HG02759 (cell line): ENCODE data around the gene OSTM1.

Source experiments
- ATAC-seq: cut with Tn5 transposase; IDR thresholded peaks from one replicate; pipeline ENCODE4 v1.9.1; 2021; ENCODE audit warnings: mild to moderate bottlenecking, moderate library complexity; ENCODE audit not compliant: unreplicated experiment

OSTM1 gene, protein sequence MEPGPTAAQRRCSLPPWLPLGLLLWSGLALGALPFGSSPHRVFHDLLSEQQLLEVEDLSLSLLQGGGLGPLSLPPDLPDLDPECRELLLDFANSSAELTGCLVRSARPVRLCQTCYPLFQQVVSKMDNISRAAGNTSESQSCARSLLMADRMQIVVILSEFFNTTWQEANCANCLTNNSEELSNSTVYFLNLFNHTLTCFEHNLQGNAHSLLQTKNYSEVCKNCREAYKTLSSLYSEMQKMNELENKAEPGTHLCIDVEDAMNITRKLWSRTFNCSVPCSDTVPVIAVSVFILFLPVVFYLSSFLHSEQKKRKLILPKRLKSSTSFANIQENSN

DNA sequence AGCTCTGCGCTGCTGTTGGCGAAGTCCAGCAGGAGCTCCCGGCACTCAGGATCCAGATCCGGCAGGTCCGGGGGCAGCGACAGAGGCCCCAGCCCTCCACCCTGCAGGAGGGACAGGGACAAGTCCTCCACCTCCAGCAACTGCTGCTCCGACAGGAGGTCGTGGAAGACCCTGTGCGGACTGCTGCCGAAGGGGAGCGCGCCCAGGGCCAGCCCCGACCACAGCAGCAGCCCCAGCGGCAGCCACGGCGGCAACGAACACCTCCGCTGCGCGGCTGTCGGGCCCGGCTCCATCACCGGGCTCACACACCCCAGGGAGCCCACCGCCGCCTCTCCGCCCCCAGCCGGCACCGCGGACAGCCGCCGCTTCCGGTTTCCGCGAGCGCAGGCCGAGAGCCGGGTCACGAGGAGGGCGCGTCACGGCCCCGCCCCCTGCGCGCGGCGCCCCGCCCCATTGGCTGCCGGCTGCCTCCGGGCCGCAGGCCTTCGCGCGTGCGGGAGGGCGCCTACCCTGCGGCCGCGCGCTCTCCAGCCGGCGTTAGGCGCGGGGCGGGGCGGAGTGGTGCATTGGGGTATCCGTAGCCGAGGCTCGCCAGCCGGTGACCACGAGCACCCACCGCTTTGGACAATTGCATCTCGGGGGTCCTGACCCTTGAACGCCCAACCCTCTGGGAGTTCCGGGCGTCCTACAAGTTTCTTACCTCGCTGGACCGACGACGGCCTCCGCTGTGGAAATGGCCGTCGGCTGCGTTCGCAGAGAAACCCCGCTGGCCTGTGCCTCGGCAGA, at the start of gene OSTM1:
Gene OSTM1 (minus strand): TSS at position 383 of the 786 bp plus-strand sequence. CDS start 90 bp downstream, at position 293.
- ATAC-seq: peak; percentile 98

DNA sequence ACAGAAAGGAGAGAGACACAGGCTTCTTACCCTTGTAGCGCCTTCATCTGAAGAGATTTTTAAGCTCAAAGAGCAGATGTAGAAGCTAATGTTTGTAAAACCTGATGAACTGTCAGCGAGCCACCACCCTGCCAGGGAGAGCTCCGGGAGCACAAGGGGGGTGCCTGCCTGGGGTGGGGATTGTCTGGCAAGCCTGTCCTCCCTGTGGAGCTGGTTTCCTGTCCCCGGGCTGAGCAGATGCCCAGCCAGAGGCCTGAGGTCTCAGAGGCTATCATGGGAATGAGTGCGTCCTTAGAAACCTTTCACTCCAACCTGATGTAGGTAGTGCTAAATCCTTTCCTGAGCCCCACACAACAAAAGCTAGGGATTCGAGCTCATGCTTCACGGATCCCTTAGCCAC, 49.4 kb upstream of the OSTM1 start:
- no peak for ATAC-seq

DNA sequence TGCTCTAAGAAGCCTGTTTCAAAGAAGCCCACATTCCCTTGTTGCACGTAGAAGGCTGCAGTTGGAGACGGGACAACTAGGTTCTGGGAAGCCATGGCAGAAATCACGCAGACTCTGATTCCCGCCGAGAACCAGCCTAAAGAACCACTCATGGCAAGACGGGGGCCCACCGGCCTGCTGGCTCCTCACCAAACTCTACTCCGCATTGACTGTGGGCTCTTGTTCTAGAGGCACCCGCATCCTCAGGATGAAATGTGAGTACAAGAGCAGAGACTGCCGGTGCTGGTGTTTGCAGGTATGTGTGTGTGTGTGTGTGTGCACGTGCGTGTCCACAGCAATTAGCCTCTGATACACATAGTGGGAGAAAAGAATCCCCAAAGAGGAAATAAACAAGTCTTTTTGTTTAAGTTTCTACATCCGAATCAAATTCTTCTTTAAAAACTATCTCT, 49.0 kb upstream of the OSTM1 start:
- no peak for ATAC-seq

DNA sequence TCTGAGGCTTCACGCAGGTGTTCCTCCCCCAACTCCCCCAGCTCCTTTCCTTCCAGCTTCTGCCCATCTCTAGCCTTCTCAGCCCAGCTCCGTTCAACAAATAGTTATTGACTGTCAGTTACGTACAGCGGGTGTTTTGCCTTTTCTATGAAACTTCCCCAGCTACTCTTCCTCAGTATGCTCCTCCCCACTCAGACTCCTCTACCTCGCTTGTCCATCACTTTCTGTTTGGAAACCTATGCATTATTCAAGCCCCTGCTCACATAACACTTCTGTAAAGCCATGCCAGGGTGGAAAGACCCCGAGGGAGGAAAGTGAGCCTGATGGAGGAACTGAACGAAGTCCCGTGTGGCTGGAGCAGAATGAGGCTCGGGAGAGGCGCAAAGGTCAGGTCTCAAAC, 47.1 kb upstream of the OSTM1 start:
- ATAC-seq: no peak

DNA sequence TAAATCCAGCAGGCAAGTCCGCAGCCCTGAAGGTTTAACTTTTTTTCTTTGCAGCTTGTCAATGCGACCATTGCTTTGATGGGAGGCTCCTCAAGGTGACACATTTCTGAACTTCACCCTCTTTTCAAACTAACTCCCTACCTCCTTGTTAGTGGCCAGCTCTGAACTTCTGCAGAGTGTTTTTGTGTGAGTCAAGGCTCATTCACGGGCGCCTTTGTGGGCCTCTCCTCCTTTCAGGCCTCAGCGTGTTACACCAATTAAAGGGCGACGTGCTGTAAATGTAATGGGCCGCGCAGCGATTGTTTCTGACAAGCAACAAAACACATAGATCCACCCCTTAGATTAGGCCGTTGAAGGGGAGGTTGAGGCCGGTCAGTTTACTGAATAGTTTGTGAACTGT, 45.8 kb upstream of the OSTM1 start:
- ATAC-seq: no peak

DNA sequence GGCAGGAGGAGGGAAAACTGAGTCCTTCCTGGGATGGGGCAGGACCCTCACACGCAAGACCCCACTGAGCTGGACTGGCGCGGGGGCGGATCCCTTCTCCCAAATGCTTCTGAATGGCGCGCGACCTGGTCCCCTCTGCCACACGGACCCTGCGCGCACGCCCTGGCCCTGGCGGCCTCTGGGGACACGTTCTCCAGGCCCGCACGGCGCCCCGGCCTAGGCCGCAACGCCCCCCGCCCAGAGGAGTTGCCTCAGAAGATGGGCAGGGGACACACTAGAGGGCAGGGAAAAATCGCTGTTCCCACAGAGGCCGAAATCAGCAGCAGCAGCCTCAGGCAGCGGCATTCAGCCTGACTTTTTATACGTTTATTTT, 45.2 kb upstream of the OSTM1 start:
- no peak for ATAC-seq

DNA sequence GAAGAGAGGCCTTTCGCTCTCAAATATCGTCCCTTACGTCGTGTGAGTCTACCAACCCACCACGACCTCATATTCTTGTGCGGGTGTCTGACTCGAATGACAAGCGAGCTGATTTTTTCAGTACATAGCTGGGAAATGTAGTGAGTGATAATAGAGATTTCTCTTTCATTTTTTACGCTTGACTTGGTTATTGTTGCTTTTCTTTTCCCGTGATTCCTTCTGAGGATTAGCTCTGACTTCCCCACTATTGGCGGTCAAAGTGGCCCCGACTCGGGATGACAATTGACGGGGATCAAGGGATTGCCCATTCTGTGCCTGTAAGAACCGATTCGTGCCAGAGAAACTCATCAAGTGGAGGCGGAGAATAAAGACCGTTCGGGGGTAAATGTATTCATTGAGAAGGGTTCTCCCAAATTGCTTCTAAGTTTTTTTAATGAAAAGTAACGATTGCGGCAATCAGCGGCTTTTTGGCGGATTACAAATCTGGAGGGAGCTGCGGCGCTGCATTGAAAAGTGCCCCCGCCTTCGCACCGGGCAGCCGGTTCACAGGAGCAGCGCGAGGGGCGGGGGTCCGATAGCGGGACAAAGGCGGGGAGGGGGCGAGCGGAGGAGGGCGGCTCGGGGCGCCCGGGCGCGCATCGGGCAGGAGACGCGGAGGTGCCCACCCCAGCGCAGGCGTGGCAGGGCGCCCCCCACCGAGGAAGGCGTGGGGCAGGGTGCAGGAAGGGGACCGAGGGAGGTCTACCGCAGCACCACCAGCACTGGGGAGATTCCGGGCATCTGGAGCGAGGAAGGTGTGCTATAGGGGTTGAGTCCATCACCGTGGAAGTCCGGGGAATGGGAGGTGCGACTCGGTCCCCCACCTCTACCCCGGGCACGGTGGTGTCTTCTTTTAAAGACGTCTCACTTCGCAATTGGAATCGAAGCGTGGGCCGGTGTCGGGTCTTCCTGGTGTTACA, 44.5 kb upstream of the OSTM1 start:
- ATAC-seq: no peak

DNA sequence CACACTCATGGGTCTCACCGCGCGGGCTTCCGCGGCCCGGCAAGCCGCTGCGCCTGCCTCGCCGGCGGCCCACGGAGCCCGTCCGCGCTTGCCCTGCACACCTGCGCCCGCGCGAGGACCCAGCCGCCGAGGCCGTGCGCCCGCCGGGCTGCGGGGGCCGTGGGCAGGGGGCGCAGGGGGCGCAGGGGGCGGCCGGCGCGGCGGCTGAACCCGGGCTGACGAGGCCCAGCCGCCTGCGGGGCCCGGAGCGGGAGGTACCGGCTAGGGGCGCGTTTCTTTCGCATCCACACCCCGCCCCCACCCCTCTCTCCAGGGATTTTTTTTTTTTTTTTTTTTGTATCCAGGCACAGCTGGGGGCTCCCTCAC, 43.8 kb upstream of the OSTM1 start:
- ATAC-seq: no peak

DNA sequence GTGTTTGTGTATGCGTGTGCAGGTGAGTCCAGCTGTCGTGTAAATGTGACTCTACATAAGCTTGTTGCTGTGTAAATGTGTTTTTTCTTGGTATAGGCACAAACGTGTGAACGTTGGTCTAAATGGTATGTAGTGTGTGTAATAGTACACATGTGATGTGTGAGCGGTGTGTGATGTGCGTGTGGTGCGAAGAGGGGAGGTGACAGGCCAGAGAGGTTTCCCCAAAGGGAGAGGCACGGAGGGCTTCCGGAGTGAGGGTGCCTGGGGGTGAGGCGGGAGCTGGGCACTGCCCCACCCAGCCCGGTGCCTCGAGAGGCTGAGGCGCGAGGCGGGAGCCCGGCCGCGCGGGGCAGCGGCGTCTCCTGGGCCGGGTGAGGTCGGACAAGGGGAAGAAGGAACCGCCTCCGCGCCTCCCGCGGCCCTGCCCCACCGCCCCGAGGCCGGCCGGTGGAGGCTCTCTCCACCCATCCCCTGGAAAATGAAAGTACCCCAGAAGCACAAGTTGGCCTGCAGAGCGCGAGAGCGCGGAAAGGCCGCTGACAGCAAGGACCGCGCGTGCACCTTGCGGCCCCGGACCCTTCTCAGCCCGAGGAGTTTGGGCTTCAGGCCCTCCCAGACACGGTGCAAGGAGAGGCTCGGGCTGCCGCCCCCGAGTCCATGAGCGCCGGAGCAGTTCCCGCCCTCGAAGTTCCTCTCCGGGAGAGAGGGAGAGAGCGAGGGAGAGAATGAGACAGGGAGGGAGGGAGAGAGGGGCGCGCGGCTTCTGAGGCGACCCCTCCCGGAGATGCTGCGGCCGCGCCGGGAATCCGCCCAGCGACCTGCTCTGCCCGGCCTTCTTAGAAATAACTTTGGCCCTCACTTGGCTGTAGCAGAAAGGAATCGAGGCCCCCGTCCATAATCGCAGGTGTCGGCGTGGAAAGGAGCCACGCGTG, 43.2 kb upstream of the OSTM1 start:
- peak; percentile 56 for ATAC-seq

DNA sequence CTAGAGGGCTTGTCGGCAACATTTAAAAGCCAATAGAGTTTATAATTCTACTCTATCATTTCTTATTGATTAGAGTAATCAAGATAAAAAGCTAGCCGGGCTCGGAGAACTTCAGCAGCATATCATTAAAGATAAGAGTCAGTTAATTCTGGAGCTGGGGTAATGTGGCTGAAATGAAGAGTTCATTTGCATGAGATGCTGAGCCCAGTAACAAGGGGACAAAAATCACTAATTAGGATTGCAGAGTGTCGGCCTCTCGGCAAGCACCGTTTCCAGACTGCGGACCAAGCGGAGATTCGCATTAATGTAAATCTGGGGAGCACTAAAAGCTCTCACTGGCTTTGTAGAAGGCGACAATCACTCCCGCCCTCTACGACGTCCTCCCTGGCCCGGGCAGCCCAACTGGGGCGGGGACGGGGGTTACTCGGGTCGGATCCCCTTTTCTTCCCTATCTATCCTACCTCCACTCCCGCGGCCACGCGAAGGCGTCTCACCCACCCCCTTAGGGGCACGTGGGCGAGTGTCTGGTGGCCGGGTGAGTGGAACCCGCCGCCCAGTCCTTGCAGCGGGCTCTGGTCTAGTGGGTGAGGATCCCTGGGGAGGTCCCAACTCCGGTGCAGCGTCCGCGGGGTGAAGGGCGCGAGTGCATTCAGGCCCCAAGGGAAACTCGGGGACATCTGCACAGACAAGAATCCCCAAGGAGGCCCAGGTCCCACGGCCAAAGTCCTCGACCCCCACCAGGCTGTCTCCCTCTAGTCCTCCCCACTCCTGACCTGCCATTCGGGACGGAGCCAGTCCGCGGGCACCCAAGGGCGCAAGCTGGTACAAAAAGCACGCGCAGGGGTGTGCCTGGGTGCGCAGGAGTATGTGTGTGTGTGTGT, 42.2 kb upstream of the OSTM1 start:
- no peak for ATAC-seq

DNA sequence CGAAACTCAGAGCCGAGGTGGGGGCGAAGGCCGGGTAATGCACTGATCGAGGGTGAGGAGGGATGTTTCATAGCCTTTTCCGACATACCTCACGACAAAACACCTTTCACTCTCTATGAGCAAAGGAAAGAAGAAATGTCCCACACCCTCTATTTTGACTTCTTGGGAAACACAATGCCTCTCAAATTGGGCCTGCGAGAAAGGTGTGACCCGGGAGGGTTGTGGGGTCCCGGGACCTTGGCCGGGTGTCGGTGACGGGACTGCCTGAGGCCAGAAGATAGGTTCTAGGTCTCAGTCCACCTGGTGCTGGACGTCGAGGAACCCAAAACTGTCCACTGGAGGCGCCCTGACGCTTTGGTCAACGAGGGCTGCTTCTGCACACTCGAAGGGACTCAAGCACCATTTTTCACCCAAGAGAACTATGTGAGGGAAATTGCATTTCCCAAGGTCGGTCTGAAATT, 41.1 kb upstream of the OSTM1 start:
- ATAC-seq: no peak

DNA sequence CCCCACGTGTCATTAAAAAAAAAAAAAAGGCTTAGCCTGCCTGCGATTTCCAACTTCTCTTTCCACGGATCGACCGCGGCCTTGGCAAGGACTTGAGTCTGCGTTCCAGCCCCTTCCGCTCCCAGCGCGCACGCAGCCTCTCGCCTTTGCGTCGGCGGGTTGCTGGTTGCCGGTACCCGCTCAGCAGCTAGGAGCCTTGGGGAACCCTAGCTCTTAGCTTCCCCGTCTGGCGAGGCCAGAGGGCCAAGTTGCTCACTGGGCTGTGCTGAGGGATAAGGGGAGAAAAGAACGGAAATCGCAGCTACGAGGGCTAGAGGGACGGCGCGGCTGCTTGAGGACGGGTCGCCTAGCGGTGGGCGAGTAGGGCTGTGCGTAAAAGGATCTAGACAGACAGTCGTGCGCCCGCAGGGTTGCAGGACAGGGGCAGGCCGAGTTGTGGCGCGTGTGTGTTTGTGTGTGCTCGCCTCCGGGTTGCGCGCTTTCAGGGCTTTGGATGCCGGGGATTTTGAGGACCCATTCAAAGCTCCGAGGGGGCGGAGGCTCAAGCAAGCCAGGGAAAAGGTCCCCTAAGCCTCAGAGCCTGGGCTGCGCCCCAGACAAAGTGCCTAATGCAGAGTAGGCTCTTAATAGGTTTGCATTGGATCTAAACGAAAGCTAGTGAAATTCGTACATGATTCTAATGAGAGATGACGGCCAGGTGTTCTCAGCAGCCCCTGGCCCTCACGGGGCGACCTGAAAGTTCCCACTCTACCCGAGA, 40.5 kb upstream of the OSTM1 start:
- ATAC-seq: no peak

DNA sequence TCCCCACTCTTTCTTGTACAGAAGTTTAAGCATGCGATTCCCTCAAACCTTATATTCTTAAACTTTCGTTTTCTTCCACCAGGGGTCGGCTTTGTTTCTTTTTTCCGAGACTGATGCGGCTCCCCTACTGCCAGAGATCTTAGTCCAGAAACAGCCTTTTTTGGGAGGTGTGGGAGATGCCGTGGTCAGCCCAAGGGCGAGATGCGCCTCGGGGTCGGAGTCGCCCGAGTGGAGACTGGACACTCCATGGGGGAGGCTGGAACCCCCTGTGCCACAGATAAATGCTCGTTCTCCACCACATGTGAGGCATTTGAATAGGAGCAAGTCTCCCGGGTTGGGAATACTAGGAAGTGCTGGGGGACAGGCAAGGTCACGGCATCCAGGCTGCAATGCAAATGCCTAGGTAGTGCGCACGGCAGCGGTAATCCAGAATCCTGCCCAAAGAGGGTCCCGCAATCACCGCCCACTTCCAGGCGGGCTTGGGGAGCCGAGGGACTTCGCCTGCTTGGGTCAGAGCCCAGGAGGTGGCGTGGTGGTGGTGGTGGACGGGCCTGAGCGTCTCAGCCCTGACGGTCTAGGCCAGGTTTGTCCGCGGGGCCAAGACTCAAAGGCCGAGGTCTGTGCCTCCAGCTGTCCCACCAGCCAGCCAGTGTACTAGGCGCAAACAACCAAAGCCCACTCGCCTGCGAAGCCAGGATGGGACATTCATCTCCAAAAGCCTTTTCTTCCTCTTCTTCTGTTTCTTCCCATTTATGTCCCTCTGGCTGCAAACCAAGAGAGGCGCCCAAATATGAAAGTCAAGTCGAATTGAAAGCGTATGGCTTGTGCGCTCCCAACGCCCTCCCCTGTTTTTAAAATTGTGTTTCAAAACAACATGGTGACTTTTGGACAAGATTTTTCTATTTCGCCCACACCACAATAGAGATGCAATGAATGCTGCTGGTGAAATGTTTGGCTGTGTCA, 39.3 kb upstream of the OSTM1 start:
- no peak for ATAC-seq

DNA sequence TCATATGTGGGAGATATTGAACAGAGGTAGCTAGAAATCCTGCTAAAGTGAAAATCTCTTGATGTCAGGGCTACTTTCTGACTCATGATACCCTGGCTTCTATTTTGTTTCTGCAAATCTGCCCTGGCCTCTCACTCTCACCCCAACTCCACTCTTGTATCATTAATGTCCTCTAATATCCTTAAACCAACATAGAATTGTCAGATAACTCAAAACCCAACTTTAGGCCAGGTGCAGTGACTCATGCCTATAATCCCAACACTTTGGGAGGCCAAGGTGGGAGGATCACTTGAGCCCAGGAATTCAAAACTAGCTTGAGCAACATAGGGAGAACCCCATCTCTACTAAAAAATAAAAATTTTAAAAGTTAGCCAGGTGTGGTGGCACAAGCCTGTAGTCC, 33.8 kb upstream of the OSTM1 start:
- ATAC-seq: no peak

DNA sequence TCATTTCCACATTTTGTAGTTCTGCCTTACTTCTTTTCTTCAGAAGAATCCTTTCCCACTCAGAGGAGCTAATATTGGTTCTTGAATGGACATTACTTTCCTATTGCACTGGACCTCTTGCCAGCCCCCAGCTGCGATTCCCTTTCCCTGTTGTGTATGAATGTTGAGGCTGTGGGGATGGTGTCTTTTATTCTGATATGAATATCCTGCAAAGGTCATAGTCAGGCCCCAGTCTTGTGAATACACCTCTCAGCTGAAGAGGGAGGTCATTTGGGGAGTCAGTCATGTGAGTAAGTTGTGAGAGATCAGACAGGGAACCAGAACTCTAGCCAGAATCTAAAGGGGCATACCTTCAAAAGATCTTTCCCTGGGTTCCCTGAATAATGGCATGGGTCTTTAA, 32.6 kb upstream of the OSTM1 start:
- ATAC-seq: no peak

DNA sequence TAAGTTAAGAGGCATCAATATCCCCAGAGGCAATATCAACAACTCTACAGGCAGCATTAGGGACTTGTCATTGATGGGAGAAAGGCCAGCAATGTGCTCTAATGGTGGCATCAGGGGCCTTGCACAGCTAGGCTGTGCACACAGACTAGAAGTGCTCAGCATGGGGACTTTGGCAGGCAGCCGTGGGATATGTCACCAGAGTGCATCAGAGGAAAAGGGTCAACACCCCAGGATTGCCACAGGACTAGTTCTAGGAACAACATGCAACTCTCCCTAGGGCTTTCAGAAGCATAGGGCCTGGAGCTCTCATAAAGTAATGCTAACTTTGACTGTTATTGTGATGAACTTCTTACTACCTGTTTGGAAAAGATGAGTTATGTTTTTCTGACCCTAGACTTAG, 32.2 kb upstream of the OSTM1 start:
- no peak for ATAC-seq

DNA sequence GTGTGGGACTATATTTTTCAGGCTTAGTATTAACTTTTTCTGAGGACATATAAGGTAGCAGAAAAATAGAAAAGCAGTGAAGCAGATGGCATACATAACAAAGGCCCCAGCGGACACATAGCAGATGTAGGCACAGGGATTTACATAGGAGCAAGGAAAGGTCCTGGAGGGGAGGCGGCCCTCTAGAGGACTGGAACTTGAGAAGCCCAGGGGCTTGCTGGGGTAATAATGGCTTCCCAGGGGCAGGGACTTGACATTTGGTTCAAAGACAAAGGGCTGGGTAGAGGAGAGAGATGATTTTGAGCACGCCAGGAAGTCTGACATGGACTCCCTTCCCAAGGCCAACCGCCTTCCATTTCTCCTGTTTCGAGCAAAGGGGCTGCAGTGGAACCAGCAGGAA, 31.7 kb upstream of the OSTM1 start:
- no peak for ATAC-seq
